ENCODE measurements around the gene HOXB2. TPM values are rescaled to one million over a fixed set of nuclear protein-coding genes. Genes with fewer than 3 reads are reported as not detected.

The HOXB2 gene
- total and polyA plus RNA-seq, 4 donors = 6.6 to 62.4 (median 33.7) TPM

DNA sequence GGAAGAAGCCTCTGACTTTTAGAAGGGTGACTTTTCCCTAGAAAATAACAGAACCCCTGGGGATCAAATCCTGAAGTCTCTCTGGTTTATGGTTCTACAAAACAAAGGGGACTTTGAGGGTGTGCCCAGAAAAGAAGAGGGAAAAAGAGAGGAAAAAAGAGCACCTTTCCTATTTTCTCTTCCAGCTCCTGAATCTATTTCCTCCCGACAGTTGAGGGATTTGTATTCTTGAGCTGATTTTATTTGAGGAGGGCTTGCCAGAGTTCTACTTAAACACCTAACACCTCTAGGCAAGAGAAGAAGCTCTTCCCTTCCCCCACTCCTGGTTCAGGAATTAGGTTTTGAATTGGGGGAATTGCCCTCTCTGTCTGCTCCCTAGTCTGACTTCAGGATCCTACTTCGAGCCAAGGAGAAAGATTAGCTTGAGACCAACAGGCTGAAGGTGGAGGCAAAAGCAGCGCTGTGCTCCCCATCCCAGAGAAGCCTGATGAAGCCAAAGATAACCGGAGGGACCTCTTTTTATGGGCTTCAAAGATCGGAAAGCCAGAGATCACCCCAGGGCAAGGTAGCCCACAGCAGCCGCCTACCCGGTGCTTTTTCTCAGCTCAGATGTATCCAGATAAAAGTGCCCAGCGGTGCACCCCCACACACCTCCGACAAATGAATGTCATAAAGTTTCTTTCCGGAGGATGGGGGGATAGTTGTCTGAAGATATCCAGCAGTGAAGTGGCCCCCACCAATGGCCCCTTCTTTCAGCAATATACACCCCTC is 44.3 kb upstream of the HOXB2 start:
- H3K9me3 ChIP-seq (ENCODE audit: control insufficient read depth, insufficient read depth, low read length) = no peaks in the 10 kb centered on the region
- H3K27me3 ChIP-seq (ENCODE audit: control insufficient read depth, insufficient read depth, low read length) = no peaks in the 10 kb centered on the region
- whole genome bisulfite sequencing (ENCODE audit: insufficient coverage) = 22% methylated on average over 5 of the region's 10 CpGs
- peaks cover 73% of the 10 kb centered on the region for H3K4me1 ChIP-seq (ENCODE audit: control insufficient read depth, insufficient read depth, low read length)
- H3K36me3 ChIP-seq (ENCODE audit: control insufficient read depth, insufficient read depth, low read length) = peaks cover 33% of the 10 kb centered on the region
- peak overlapping the region; percentile 99 for H3K27ac ChIP-seq (ENCODE audit: low read depth, low read length)
- peak overlapping the region; percentile 67 for H3K4me3 ChIP-seq (ENCODE audit: low read depth, low read length)
- DNase-seq (ENCODE audit: low read depth in 4 of 6, low spot score in 6 of 6) = no peak

GRCh38 chr17:48588528-48588927 is 43.6 kb upstream of the HOXB2 start:
- peak in 1 of 6 donors; percentile 38 for DNase-seq (ENCODE audit: low read depth in 4 of 6, low spot score in 6 of 6)
- no CpG with 5 or more reads among the region's 2 CpGs for WGBS (ENCODE audit: insufficient coverage)
- peak overlapping the region; percentile 67 for H3K4me3 ChIP-seq (ENCODE audit: low read depth, low read length)
- H3K4me1 ChIP-seq (ENCODE audit: control insufficient read depth, insufficient read depth, low read length) = peaks cover 72% of the 10 kb centered on the region
- peak overlapping the region; percentile 99 for H3K27ac ChIP-seq (ENCODE audit: low read depth, low read length)
- peaks cover 32% of the 10 kb centered on the region for H3K36me3 ChIP-seq (ENCODE audit: control insufficient read depth, insufficient read depth, low read length)
- H3K27me3 ChIP-seq (ENCODE audit: control insufficient read depth, insufficient read depth, low read length) = no peaks in the 10 kb centered on the region
- H3K9me3 ChIP-seq (ENCODE audit: control insufficient read depth, insufficient read depth, low read length) = no peaks in the 10 kb centered on the region

DNA sequence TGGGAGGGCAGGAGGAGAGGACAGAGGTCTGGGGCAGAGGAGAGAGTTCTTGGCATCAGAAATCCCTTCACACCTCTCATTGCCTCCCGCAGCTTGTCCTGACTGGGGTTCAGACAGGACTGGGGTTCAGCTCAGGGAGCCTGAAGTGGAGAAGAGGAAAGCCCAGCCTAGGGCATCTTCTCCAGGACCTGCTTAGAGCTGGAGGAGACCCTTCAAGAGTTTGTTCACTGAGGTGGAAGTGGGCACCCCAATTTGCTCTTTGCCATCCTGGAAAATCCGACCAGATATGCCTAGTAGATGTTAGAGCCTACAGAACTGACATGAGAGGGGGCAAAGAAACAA is 43.1 kb upstream of the HOXB2 start:
- Histone ChIP-seq H3K4me3 (ENCODE audit: low read depth, low read length) (peak overlapping the region; percentile 67), H3K36me3 (ENCODE audit: control insufficient read depth, insufficient read depth, low read length) (peaks cover 29% of the 10 kb centered on the region), H3K27ac (ENCODE audit: low read depth, low read length) (peak overlapping the region; percentile 99), H3K9me3 (ENCODE audit: control insufficient read depth, insufficient read depth, low read length) (no peaks in the 10 kb centered on the region), H3K4me1 (ENCODE audit: control insufficient read depth, insufficient read depth, low read length) (peaks cover 77% of the 10 kb centered on the region), H3K27me3 (ENCODE audit: control insufficient read depth, insufficient read depth, low read length) (no peaks in the 10 kb centered on the region)
- no peak for DNase-seq (ENCODE audit: low read depth in 4 of 6, low spot score in 6 of 6)
- WGBS (ENCODE audit: insufficient coverage) = 14% methylated on average over 1 of the region's 2 CpGs

DNA sequence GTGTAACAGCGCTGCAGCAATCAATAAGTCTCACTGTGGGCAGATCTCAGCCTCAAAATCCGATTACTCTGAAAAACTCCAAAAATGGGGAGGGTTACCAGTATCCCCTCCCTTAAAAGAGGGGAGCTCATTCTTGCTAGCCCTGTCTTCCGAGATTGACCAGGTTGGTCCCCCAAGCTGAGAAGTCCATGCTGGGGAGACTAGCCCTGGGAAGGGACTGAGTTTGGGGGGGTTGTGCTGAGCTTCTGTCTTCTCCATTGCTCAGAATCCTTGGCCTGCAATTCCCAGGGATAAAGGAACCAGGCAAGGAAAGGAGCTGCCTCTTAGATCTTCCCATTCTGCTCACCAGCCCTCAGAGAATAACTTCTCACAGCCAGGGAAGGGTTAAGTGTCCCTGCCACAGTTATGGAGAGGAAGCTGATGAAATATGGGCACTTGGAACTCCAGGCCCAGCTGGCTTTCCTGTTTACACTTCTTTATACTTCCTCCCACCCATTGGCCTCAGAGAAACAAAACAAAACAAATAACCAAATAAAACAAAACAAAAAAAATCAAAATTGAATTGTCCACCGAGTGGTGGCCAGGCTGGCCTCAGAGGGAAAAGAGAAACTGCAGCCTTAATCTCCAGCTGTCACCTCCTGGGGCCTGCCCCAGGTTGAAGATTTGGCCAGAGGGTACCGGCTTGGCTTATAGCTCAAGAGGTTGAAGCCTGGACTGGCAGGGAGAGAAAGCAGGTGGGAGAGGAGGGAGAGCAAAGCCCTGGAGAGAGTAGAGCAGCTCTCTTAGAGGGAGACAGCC is 42.6 kb upstream of the HOXB2 start:
- Histone ChIP-seq H3K4me3 (ENCODE audit: low read depth, low read length) (peak overlapping the region; percentile 67), H3K36me3 (ENCODE audit: control insufficient read depth, insufficient read depth, low read length) (peaks cover 25% of the 10 kb centered on the region), H3K27ac (ENCODE audit: low read depth, low read length) (peak overlapping the region; percentile 99), H3K27me3 (ENCODE audit: control insufficient read depth, insufficient read depth, low read length) (no peaks in the 10 kb centered on the region), H3K4me1 (ENCODE audit: control insufficient read depth, insufficient read depth, low read length) (peaks cover 80% of the 10 kb centered on the region), H3K9me3 (ENCODE audit: control insufficient read depth, insufficient read depth, low read length) (no peaks in the 10 kb centered on the region)
- DNase-seq (ENCODE audit: low read depth in 4 of 6, low spot score in 6 of 6) = peak in 2 of 6 donors; percentile 73 to 89
- 20% methylated on average over 3 of the region's 5 CpGs for WGBS (ENCODE audit: insufficient coverage)

GRCh38 chr17:48586355-48587258 is 41.7 kb upstream of the HOXB2 start:
- Histone ChIP-seq H3K9me3 (ENCODE audit: control insufficient read depth, insufficient read depth, low read length) (no peaks in the 10 kb centered on the region), H3K27me3 (ENCODE audit: control insufficient read depth, insufficient read depth, low read length) (no peaks in the 10 kb centered on the region), H3K4me1 (ENCODE audit: control insufficient read depth, insufficient read depth, low read length) (peaks cover 81% of the 10 kb centered on the region), H3K36me3 (ENCODE audit: control insufficient read depth, insufficient read depth, low read length) (peaks cover 25% of the 10 kb centered on the region), H3K4me3 (ENCODE audit: low read depth, low read length) (peak overlapping the region; percentile 67), H3K27ac (ENCODE audit: low read depth, low read length) (peak overlapping the region; percentile 99)
- DNase-seq (ENCODE audit: low read depth in 4 of 6, low spot score in 6 of 6) = peak in 2 of 6 donors; percentile 33 to 90
- WGBS (ENCODE audit: insufficient coverage) = 1% methylated on average over 13 of the region's 34 CpGs

GRCh38 chr17:48584223-48584741 is 39.4 kb upstream of the HOXB2 start:
- peak overlapping the region; percentile 99 for H3K27ac ChIP-seq (ENCODE audit: low read depth, low read length)
- no peaks in the 10 kb centered on the region for H3K27me3 ChIP-seq (ENCODE audit: control insufficient read depth, insufficient read depth, low read length)
- H3K9me3 ChIP-seq (ENCODE audit: control insufficient read depth, insufficient read depth, low read length) = no peaks in the 10 kb centered on the region
- peak overlapping the region; percentile 3 for H3K4me3 ChIP-seq (ENCODE audit: low read depth, low read length)
- H3K4me1 ChIP-seq (ENCODE audit: control insufficient read depth, insufficient read depth, low read length) = peaks cover 79% of the 10 kb centered on the region
- WGBS (ENCODE audit: insufficient coverage) = 0% methylated on average over 1 of the region's 2 CpGs
- peaks cover 18% of the 10 kb centered on the region for H3K36me3 ChIP-seq (ENCODE audit: control insufficient read depth, insufficient read depth, low read length)
- DNase-seq (ENCODE audit: low read depth in 4 of 6, low spot score in 6 of 6) = peak in 2 of 6 donors; percentile 73 to 81

GRCh38 chr17:48583708-48584222 is 38.9 kb upstream of the HOXB2 start:
- Histone ChIP-seq H3K9me3 (ENCODE audit: control insufficient read depth, insufficient read depth, low read length) (no peaks in the 10 kb centered on the region), H3K36me3 (ENCODE audit: control insufficient read depth, insufficient read depth, low read length) (peaks cover 18% of the 10 kb centered on the region), H3K27me3 (ENCODE audit: control insufficient read depth, insufficient read depth, low read length) (no peaks in the 10 kb centered on the region), H3K4me3 (ENCODE audit: low read depth, low read length) (peak overlapping the region; percentile 3), H3K4me1 (ENCODE audit: control insufficient read depth, insufficient read depth, low read length) (peaks cover 84% of the 10 kb centered on the region), H3K27ac (ENCODE audit: low read depth, low read length) (peak overlapping the region; percentile 99)
- no CpG with 5 or more reads among the region's 3 CpGs for WGBS (ENCODE audit: insufficient coverage)
- DNase-seq (ENCODE audit: low read depth in 4 of 6, low spot score in 6 of 6) = no peak

DNA sequence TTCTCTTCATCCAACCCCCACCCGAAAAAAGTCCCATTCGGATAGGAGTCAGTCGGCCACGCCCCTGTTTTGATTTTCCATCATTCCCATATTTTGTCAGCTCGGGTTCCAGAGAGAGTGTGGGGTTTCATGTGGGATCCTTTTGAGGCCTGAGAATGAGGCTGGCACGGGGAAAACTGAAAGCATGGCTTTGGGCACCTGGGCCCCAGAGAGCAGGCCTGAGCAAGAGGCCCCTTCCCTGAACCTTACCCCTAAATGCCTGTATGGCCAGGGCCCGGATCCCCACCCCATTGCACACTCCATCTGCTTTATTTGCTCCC is 37.8 kb upstream of the HOXB2 start:
- no peaks in the 10 kb centered on the region for H3K27me3 ChIP-seq (ENCODE audit: control insufficient read depth, insufficient read depth, low read length)
- H3K27ac ChIP-seq (ENCODE audit: low read depth, low read length) = peak overlapping the region; percentile 99
- H3K4me3 ChIP-seq (ENCODE audit: low read depth, low read length) = peak overlapping the region; percentile 49
- DNase-seq (ENCODE audit: low read depth in 4 of 6, low spot score in 6 of 6) = no peak
- H3K4me1 ChIP-seq (ENCODE audit: control insufficient read depth, insufficient read depth, low read length) = peaks cover 80% of the 10 kb centered on the region
- H3K36me3 ChIP-seq (ENCODE audit: control insufficient read depth, insufficient read depth, low read length) = peaks cover 18% of the 10 kb centered on the region
- 6% methylated on average over 3 of the region's 7 CpGs for WGBS (ENCODE audit: insufficient coverage)
- no peaks in the 10 kb centered on the region for H3K9me3 ChIP-seq (ENCODE audit: control insufficient read depth, insufficient read depth, low read length)
